OCI-LY7 (cell line): ENCODE measurements around the gene WDR82. TPM values are rescaled to one million over a fixed set of nuclear protein-coding genes. Genes with fewer than 3 reads are reported as not detected.

Source experiments
- BruUV-seq: library from RNA; stranded (reverse); fragments of 400-500 nt; replicated peaks from 2 replicates; lab custom pipeline; 2021; lab: Mats Ljungman, UMichigan
- CTCF ChIA-PET: fragments of 300-600 bp; sonication (Branson Sonifier 250); formaldehyde crosslinking; loops from one replicate; lab custom pipeline; 2022; ENCODE audit warnings: antibody characterized with exemption; ENCODE audit not compliant: unreplicated experiment; lab: Charles Lee
- POLR2A ChIA-PET: fragments of 300-600 bp; sonication (Branson Sonifier 250); formaldehyde crosslinking; loops from one replicate; lab custom pipeline; 2022; ENCODE audit warnings: antibody characterized with exemption; lab: Charles Lee
- DNase-seq: peaks from one replicate; pipeline ENCODE4 v3.0.0-alpha.2; 2015; ENCODE audit warnings: low spot score
- H2AFZ ChIP-seq: fragments of 200-600 bp; sonication (generic), shearing (Covaris generic); 2 replicates; pipeline ENCODE4 v1.6.1; 2014; ENCODE audit warnings: mild to moderate bottlenecking, antibody characterized with exemption, low read length, moderate library complexity
- H3K27ac ChIP-seq: fragments of 200-600 bp; sonication (generic); 2 replicates; pipeline ENCODE4 v1.5.1; 2014; ENCODE audit warnings: mixed run types, low read depth, mild to moderate bottlenecking, moderate library complexity, low read length, inconsistent platforms; ENCODE audit not compliant: poor library complexity, severe bottlenecking
- H3K36me3 ChIP-seq: fragments of 200-600 bp; sonication (generic); 2 replicates; pipeline ENCODE4 v1.6.1; 2014; ENCODE audit warnings: mild to moderate bottlenecking, antibody characterized with exemption, low read length, moderate library complexity, mixed read lengths; ENCODE audit not compliant: insufficient read depth
- H3K4me1 ChIP-seq: fragments of 200-600 bp; sonication (generic); 2 replicates; pipeline ENCODE4 v1.5.1; 2014; ENCODE audit warnings: mild to moderate bottlenecking, low read length; ENCODE audit not compliant: insufficient read depth, poor library complexity, severe bottlenecking
- H3K4me2 ChIP-seq: fragments of 200-600 bp; sonication (generic); 2 replicates; pipeline ENCODE4 v1.6.1; 2014; ENCODE audit warnings: mild to moderate bottlenecking, low read length
- H3K4me3 ChIP-seq: fragments of 200-600 bp; sonication (generic); 2 replicates; pipeline ENCODE4 v1.5.1; 2014; ENCODE audit warnings: mild to moderate bottlenecking, low read depth, low read length; ENCODE audit not compliant: poor library complexity, severe bottlenecking
- H3K79me2 ChIP-seq: fragments of 200-600 bp; sonication (generic); 2 replicates; pipeline ENCODE4 v1.6.1; 2016; ENCODE audit warnings: low read depth, mild to moderate bottlenecking, low read length, moderate library complexity, mixed read lengths; ENCODE audit not compliant: insufficient read depth
- H3K9me2 ChIP-seq: fragments of 200-600 bp; sonication (generic); 2 replicates; pipeline ENCODE4 v1.6.1; 2016; ENCODE audit warnings: mild to moderate bottlenecking, low read length, mixed read lengths; ENCODE audit not compliant: insufficient read depth
- H3K9me3 ChIP-seq: fragments of 200-600 bp; sonication (generic); 2 replicates; pipeline ENCODE4 v1.6.1; 2014; ENCODE audit warnings: mild to moderate bottlenecking, mixed run types, low read length, mixed read lengths
- H4K20me1 ChIP-seq: fragments of 200-600 bp; sonication (generic); 2 replicates; pipeline ENCODE4 v1.6.1; 2014; ENCODE audit warnings: mild to moderate bottlenecking, antibody characterized with exemption, low read length, moderate library complexity, mixed read lengths; ENCODE audit not compliant: insufficient read depth
- CTCF ChIP-seq: fragments of 200-600 bp; sonication (generic); conservative IDR thresholded peaks from 2 replicates; pipeline ENCODE4 v1.5.1; 2014; ENCODE audit warnings: mild to moderate bottlenecking, antibody characterized with exemption, low read length, moderate library complexity, mixed read lengths
- EZH2phosphoT487 ChIP-seq: fragments of 200-600 bp; sonication (generic); IDR thresholded peaks from 2 replicates; pipeline ENCODE4 v1.6.1; 2018; ENCODE audit warnings: low read depth, borderline replicate concordance, mild to moderate bottlenecking, mixed run types, antibody characterized with exemption, low read length, moderate library complexity, mixed read lengths
- intact Hi-C: fragments of 100-400 bp; cut with micrococcal nuclease; formaldehyde crosslinking; loops from one replicate; pipeline ENCODE4 v1.10.0; 2022; ENCODE audit not compliant: unreplicated experiment
- total RNA-seq, 2 experiments: library from RNA; depleted of rRNA in 1 of 2; stranded (reverse); fragments of >200 nt in 1 of 2; shearing (Covaris generic) in 1 of 2; gene quantifications; 2 replicates each; pipeline ENCODE4 v1.2.3, GENCODE V29; 2014 to 2022

Gene WDR82
- total RNA-seq, 2 experiments from 2014 or later = 38.5 to 67.9 TPM

GRCh38 chr3:52294320-52295150, 16.1 kb upstream of the WDR82 start:
- TF ChIP-seq EZH2phosphoT487 = no peak
- TF ChIP-seq CTCF = no peak
- POLR2A ChIA-PET = interaction anchor here (0.9 kb wide), 1 partner anchor 42 kb away, joined by 3 read pairs; no protein-coding TSS in a partner anchor
- BruUV-seq = no TSS peak
- H4K20me1 ChIP-seq = no peaks in the 10 kb centered on the region
- H3K79me2 ChIP-seq = no peaks in the 10 kb centered on the region
- intact Hi-C loops = no loop called here
- DNase-seq = no peak
- no peak overlapping the region for H3K4me3 ChIP-seq
- H3K9me2 ChIP-seq = no peaks in the 10 kb centered on the region
- peaks cover 8% of the 10 kb centered on the region; the same call in 1 of the 2 replicates for H3K36me3 ChIP-seq
- no peak overlapping the region for H2AFZ ChIP-seq
- H3K4me1 ChIP-seq = peaks cover 5% of the 10 kb centered on the region
- H3K27ac ChIP-seq = no peak overlapping the region
- H3K9me3 ChIP-seq = no peaks in the 10 kb centered on the region
- CTCF ChIA-PET = no interaction called here
- H3K4me2 ChIP-seq = no peak overlapping the region

GRCh38 chr3:52293491-52294319, 15.3 kb upstream of the WDR82 start:
- Histone ChIP-seq H3K9me3 (no peaks in the 10 kb centered on the region), H3K27ac (no peak overlapping the region), H3K4me3 (no peak overlapping the region), H4K20me1 (no peaks in the 10 kb centered on the region), H3K4me1 (peaks cover 10% of the 10 kb centered on the region), H3K4me2 (no peak overlapping the region), H3K9me2 (no peaks in the 10 kb centered on the region), H3K79me2 (peaks cover 2% of the 10 kb centered on the region; the same call in 1 of the 2 replicates), H3K36me3 (peaks cover 8% of the 10 kb centered on the region; the same call in 1 of the 2 replicates), H2AFZ (no peak overlapping the region)
- TF ChIP-seq EZH2phosphoT487 (no peak), CTCF (no peak)
- no peak for DNase-seq
- intact Hi-C loops = no loop called here
- no TSS peak for BruUV-seq
- ChIA-PET POLR2A (interaction anchor here (0.9 kb wide), 1 partner anchor 41 kb away, joined by 3 read pairs; no protein-coding TSS in a partner anchor), CTCF (interaction anchor here (0.8 kb wide), 1 partner anchor 91 kb away, joined by 3 read pairs; no protein-coding TSS in a partner anchor)
